ENCODE measurements around the gene SPAG7. TPM values are rescaled to one million over a fixed set of nuclear protein-coding genes. Genes with fewer than 3 reads are reported as not detected.

SPAG7 gene
- total and polyA plus RNA-seq, 5 experiments from 2014 or later = 50.5 to 131 (median 122) TPM

- Mint-ChIP-seq H3K9me3 (no peaks in the 10 kb centered on the region), H3K27ac (peak overlapping the region in 9 of 10 donors; percentile 35 to 99 (median 79)), H3K4me3 (peak overlapping the region; percentile 19 to 100 (median 94)), H3K27me3 (no peaks in the 10 kb centered on the region), H3K36me3 (peaks cover 11 to 58% (median 32%) of the 10 kb centered on the region in 3 donors), H3K4me1 (peaks cover 52 to 84% (median 76%) of the 10 kb centered on the region in 4 donors)
- DNase-seq (no peak), ATAC-seq (no peak)
- POLR2A ChIA-PET = interaction anchor here (0.6 to 25.2 kb wide), 5 partner anchors 9 to 231 kb away, joined by 3 to 635 read pairs (median 4); partner anchors contain the start of genes CAMTA2 and SPAG7
Measured at GRCh38 chr17:4942760-4943508, 24.7 kb downstream of the SPAG7 start.

DNA sequence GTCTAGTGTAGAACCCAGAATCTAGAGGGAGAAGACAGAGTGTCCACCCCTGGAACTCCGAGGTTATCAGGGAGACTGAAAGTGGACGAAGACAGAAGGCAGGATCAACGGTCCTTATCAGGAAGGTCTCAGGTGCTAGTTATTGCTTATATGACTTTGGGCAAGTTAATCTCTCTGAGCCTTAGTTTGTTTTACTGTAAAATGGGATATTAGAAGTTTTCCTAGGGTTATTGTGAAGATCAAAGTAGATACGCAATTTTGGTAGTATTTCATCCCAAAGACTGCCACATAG lies 26.4 kb downstream of the SPAG7 start:
- H3K36me3 Mint-ChIP-seq = peaks cover 2 to 55% (median 21%) of the 10 kb centered on the region in 3 donors
- no peaks in the 10 kb centered on the region for H3K9me3 Mint-ChIP-seq
- peaks cover 49 to 88% (median 79%) of the 10 kb centered on the region in 4 donors for H3K4me1 Mint-ChIP-seq
- peak overlapping the region; percentile 93 to 99 (median 98) for H3K27ac Mint-ChIP-seq
- DNase-seq = no peak
- H3K27me3 Mint-ChIP-seq = no peaks in the 10 kb centered on the region
- POLR2A ChIA-PET = interaction anchor here (0.5 to 25.2 kb wide), 5 partner anchors 10 to 798 kb away, joined by 3 to 635 read pairs (median 37); partner anchors contain the start of genes C17orf107, CAMTA2, CYB5D2 and ENO3
- no peak for ATAC-seq
- peak overlapping the region; percentile 91 to 100 (median 96) for H3K4me3 Mint-ChIP-seq

DNA sequence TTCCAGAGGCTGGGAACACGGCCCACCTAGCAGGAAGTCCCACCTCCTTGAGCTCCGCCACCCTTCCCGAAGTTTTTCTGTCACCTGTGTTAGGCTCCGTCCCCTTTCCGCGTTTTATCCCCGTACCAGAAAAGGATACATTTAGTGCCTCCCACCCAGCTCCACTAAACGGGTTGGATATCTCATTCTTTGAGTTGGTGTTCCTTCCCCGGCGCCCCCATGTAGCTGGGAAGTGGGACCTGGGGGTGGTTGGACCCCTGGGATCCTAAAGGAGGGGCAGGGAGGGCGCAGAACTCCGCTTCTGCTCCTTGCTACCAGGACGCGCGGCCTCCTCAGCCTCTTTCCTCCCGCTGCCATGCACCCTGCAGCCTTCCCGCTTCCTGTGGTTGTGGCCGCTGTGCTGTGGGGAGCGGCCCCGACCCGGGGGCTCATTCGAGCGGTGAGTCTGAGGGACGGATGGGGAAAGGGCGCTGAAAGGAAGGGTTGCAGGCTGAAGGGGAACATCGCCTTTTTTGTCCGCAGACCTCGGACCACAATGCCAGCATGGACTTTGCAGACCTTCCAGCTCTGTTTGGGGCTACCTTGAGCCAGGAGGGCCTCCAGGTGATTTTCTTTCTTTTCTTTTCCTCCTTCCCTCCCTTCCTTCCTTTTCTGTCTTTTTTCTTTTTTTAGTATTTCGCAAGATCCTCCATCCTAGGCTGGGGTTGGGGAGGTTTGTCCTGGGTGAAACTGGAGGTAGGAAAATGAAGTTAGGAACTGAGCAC lies 26.9 kb downstream of the SPAG7 start:
- ATAC-seq (peak in 1 of 2 donors; percentile 1), DNase-seq (peak in 6 of 10 donors; percentile 15 to 57 (median 36))
- no peaks in the 10 kb centered on the region for H3K9me3 Mint-ChIP-seq
- peaks cover 50 to 89% (median 78%) of the 10 kb centered on the region in 4 donors for H3K4me1 Mint-ChIP-seq
- H3K27ac Mint-ChIP-seq = peak overlapping the region; percentile 93 to 99 (median 98)
- POLR2A ChIA-PET = interaction anchor here (1.0 to 25.2 kb wide), 17 partner anchors 10 to 798 kb away, joined by 3 to 635 read pairs (median 10); partner anchors contain the start of genes ARRB2, C17orf107, CAMTA2 and CYB5D2
- H3K4me3 Mint-ChIP-seq = peak overlapping the region; percentile 91 to 100 (median 96)
- peaks cover 0 to 55% (median 18%) of the 10 kb centered on the region in 3 donors for H3K36me3 Mint-ChIP-seq
- no peaks in the 10 kb centered on the region for H3K27me3 Mint-ChIP-seq

- POLR2A ChIA-PET = interaction anchor here (0.6 to 25.2 kb wide), 20 partner anchors 11 to 797 kb away, joined by 3 to 635 read pairs (median 8); partner anchors contain the start of genes ARRB2, C17orf107, CAMTA2 and CYB5D2
- DNase-seq (peak; percentile 90 to 99 (median 96)), ATAC-seq (peak; percentile 85 to 88)
- H3K27ac Mint-ChIP-seq = peak within 1 kb of the TSS; percentile 93 to 99 (median 98)
- no peaks in the 10 kb centered on the region for H3K27me3 Mint-ChIP-seq
- H3K4me1 Mint-ChIP-seq = peaks cover 44 to 82% (median 71%) of the 10 kb centered on the region in 4 donors
- peak within 1 kb of the TSS; percentile 91 to 100 (median 96) for H3K4me3 Mint-ChIP-seq
- H3K36me3 Mint-ChIP-seq = peaks cover 0 to 48% (median 10%) of the 10 kb centered on the region in 3 donors
- no peaks in the 10 kb centered on the region for H3K9me3 Mint-ChIP-seq
Measured at GRCh38 chr17:4939796-4940554, 27.6 kb downstream of the SPAG7 start, which contains the start of the genes RNF167 and SLC25A11. RNF167 (plus strand) TSS chr17:4940268; CDS start chr17:4940910, 642 bp downstream. SLC25A11 (minus strand) TSS chr17:4940046; CDS start chr17:4939910, 136 bp downstream.

GRCh38 chr17:4939546-4939795 lies 28.1 kb downstream of the SPAG7 start:
- H3K27me3 Mint-ChIP-seq = no peaks in the 10 kb centered on the region
- H3K27ac Mint-ChIP-seq = peak overlapping the region; percentile 68 to 99 (median 94)
- no peaks in the 10 kb centered on the region for H3K9me3 Mint-ChIP-seq
- peak; percentile 1 to 4 for ATAC-seq
- peaks cover 40 to 80% (median 69%) of the 10 kb centered on the region in 4 donors for H3K4me1 Mint-ChIP-seq
- peaks cover 0 to 47% (median 8%) of the 10 kb centered on the region in 3 donors for H3K36me3 Mint-ChIP-seq
- H3K4me3 Mint-ChIP-seq = peak overlapping the region; percentile 91 to 100 (median 94)
- peak in 1 of 10 donors; percentile 10 for DNase-seq
- POLR2A ChIA-PET = interaction anchor here (0.6 to 25.2 kb wide), 19 partner anchors 11 to 796 kb away, joined by 3 to 635 read pairs (median 9); partner anchors contain the start of genes ARRB2, C17orf107, CAMTA2 and CYB5D2

GRCh38 chr17:4938688-4939545 lies 28.7 kb downstream of the SPAG7 start:
- ATAC-seq (no peak), DNase-seq (no peak)
- H3K36me3 Mint-ChIP-seq = peaks cover 0 to 42% (median 8%) of the 10 kb centered on the region in 3 donors
- POLR2A ChIA-PET = interaction anchor here (1.1 to 25.2 kb wide), 12 partner anchors 12 to 796 kb away, joined by 3 to 635 read pairs (median 18); partner anchors contain the start of genes ARRB2, C17orf107, CAMTA2 and CYB5D2
- H3K27me3 Mint-ChIP-seq = no peaks in the 10 kb centered on the region
- no peaks in the 10 kb centered on the region for H3K9me3 Mint-ChIP-seq
- H3K27ac Mint-ChIP-seq = peak overlapping the region; percentile 68 to 99 (median 94)
- peak overlapping the region; percentile 91 to 100 (median 94) for H3K4me3 Mint-ChIP-seq
- peaks cover 40 to 80% (median 69%) of the 10 kb centered on the region in 4 donors for H3K4me1 Mint-ChIP-seq

- H3K27ac Mint-ChIP-seq = peak overlapping the region in 4 of 10 donors; percentile 11 to 99 (median 77)
- POLR2A ChIA-PET = interaction anchor here (2.9 to 25.2 kb wide), 4 partner anchors 13 to 50 kb away, joined by 22 to 635 read pairs (median 108); partner anchors contain the start of genes CAMTA2, ENO3, PFN1 and SPAG7
- H3K9me3 Mint-ChIP-seq = no peaks in the 10 kb centered on the region
- DNase-seq = no peak
- H3K36me3 Mint-ChIP-seq = peaks cover 0 to 38% (median 7%) of the 10 kb centered on the region in 3 donors
- H3K4me1 Mint-ChIP-seq = peaks cover 43 to 80% (median 70%) of the 10 kb centered on the region in 4 donors
- ATAC-seq = no peak
- H3K4me3 Mint-ChIP-seq = peak overlapping the region; percentile 54 to 100 (median 94)
- no peaks in the 10 kb centered on the region for H3K27me3 Mint-ChIP-seq
Measured at GRCh38 chr17:4938069-4938491, 29.5 kb downstream of the SPAG7 start.

DNA sequence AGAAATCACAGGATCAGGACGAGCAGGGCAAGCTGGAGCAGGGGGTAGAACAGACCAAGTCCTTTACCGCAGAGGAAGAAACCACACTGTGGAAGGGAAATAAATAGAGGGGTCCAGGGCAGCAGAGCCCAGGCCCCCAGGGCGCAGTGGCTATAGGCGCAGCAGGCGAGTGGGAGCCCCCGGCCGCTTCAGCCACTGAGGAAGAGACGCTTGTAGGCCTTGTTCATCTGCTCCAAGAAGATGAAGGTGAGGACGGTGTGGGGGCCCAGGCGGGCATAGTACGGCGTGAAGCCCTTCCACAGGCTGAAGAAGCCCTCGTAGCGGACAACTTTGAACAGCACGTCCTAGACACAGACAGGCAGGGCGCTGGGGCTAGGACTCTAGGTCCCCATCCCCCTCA lies 30.1 kb downstream of the SPAG7 start:
- Mint-ChIP-seq H3K4me3 (peak overlapping the region in 5 of 10 donors; percentile 22 to 99 (median 94)), H3K27ac (peak overlapping the region in 3 of 10 donors; percentile 15 to 56 (median 24)), H3K4me1 (peaks cover 42 to 79% (median 65%) of the 10 kb centered on the region in 4 donors), H3K9me3 (no peaks in the 10 kb centered on the region), H3K27me3 (no peaks in the 10 kb centered on the region), H3K36me3 (peaks cover 0 to 33% (median 5%) of the 10 kb centered on the region in 3 donors)
- ATAC-seq (no peak), DNase-seq (no peak)
- POLR2A ChIA-PET = interaction anchor here (6.9 to 25.2 kb wide), 2 partner anchors 13 to 31 kb away, joined by 179 to 635 read pairs; partner anchors contain the start of genes ENO3, PFN1 and SPAG7

DNA sequence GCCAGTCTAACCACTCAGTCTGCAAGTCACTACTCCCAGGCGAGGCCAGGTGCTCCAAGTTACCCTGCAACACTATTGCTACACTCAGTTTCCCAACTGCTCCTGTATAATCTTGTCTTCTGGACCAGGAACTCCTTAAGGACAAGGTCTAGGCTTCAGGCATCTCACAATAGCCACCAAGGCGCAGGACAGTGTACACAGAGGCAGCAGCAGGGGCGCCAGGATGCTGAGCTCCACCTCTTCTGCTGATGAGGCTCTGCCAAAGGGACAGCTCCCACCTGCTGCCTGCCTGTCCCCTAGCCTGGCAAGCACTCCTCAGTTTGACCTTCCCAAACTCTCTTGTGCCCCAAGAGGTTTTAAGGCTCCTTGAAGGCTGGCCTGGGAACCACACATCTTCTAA lies 31.2 kb downstream of the SPAG7 start:
- H3K27me3 Mint-ChIP-seq = no peaks in the 10 kb centered on the region
- H3K36me3 Mint-ChIP-seq = peaks cover 0 to 22% (median 0%) of the 10 kb centered on the region in 3 donors
- no peak for DNase-seq
- no peaks in the 10 kb centered on the region for H3K9me3 Mint-ChIP-seq
- no peak for ATAC-seq
- peak overlapping the region in 7 of 10 donors; percentile 26 to 84 (median 69) for H3K27ac Mint-ChIP-seq
- POLR2A ChIA-PET = interaction anchor here (6.9 to 25.2 kb wide), 2 partner anchors 15 to 32 kb away, joined by 179 to 635 read pairs; partner anchors contain the start of genes ENO3, PFN1 and SPAG7
- H3K4me1 Mint-ChIP-seq = peaks cover 41 to 77% (median 59%) of the 10 kb centered on the region in 4 donors
- H3K4me3 Mint-ChIP-seq = peak overlapping the region in 4 of 10 donors; percentile 0 to 38 (median 22)

GRCh38 chr17:4935650-4936049 lies 32.0 kb downstream of the SPAG7 start:
- ATAC-seq (no peak), DNase-seq (no peak)
- H3K36me3 Mint-ChIP-seq = peaks cover 2 to 25% (median 4%) of the 10 kb centered on the region in 3 donors
- no peak overlapping the region for H3K4me3 Mint-ChIP-seq
- H3K27me3 Mint-ChIP-seq = no peaks in the 10 kb centered on the region
- peaks cover 41 to 72% (median 53%) of the 10 kb centered on the region in 4 donors for H3K4me1 Mint-ChIP-seq
- peak overlapping the region in 5 of 10 donors; percentile 29 to 84 (median 80) for H3K27ac Mint-ChIP-seq
- no peaks in the 10 kb centered on the region for H3K9me3 Mint-ChIP-seq
- POLR2A ChIA-PET = interaction anchor here (6.9 to 25.2 kb wide), 2 partner anchors 15 to 33 kb away, joined by 179 to 635 read pairs; partner anchors contain the start of genes ENO3, PFN1 and SPAG7

Measured in naive thymus-derived CD8-positive, alpha-beta T cell (primary cell).